ENCODE measurements around the gene EDARADD.

DNA sequence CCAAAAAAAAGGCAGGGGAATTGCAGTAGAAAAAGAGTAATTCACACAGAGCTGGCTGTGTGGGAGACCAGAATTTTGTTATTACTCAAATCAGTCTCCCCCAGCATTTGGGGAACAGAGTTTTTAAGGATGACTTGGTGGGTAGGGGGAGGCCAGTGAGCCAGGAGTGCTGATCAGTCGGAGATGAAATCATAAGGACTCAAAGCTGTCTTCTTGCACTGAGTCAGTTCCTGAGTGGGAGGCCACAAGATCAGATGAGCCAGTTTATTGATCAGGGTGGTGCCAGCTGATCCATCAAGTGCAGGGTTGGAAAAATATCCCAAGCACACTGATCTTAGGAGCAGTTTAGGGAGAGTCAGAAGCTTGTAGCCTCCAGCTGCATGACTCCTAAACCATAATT lies 23.7 kb upstream of the EDARADD start:
- TF ChIP-seq CTCF (IDR thresholded peaks at IDR 0.05) (no peak), POLR2A (IDR thresholded peaks at IDR 0.05) (no peak)
